PFSK-1 (cell line): ENCODE measurements around the gene SLAMF9.

Experiments used
- FOXP2 ChIP-seq: optimal IDR thresholded peaks from 2 replicates; pipeline ENCODE3; 2011; ENCODE audit warnings: borderline replicate concordance, control low read depth, inconsistent platforms; ENCODE audit not compliant: insufficient read depth; ENCODE audit errors: extremely low read length, extremely low read depth
- POLR2AphosphoS5 ChIP-seq: IDR thresholded peaks from 2 replicates; pipeline ENCODE4 v1.6.1; 2012; ENCODE audit warnings: low read depth, mild to moderate bottlenecking, control low read depth, low read length, moderate library complexity
- SIN3A ChIP-seq: IDR thresholded peaks from 2 replicates; pipeline ENCODE4 v1.6.1; 2012; ENCODE audit warnings: mild to moderate bottlenecking, low read length, moderate library complexity, borderline replicate concordance; ENCODE audit not compliant: insufficient read depth
- TAF1 ChIP-seq: IDR thresholded peaks from 2 replicates; pipeline ENCODE4 v1.6.1; 2012; ENCODE audit warnings: low read length, control low read depth, borderline replicate concordance; ENCODE audit not compliant: insufficient read depth
- TF ChIP-seq, protein P1 (sequence below), 2 experiments: IDR thresholded peaks; 2 replicates each; pipeline versions ENCODE4 v1.6.1 to v1.8.0; 2011 to 2012; ENCODE audit warnings: low read depth in 2 of 2, low read length in 2 of 2, control low read depth in 1 of 2, inconsistent platforms in 1 of 2, mild to moderate bottlenecking in 1 of 2, moderate library complexity in 1 of 2; ENCODE audit not compliant: insufficient read depth in 1 of 2

Gene SLAMF9

DNA sequence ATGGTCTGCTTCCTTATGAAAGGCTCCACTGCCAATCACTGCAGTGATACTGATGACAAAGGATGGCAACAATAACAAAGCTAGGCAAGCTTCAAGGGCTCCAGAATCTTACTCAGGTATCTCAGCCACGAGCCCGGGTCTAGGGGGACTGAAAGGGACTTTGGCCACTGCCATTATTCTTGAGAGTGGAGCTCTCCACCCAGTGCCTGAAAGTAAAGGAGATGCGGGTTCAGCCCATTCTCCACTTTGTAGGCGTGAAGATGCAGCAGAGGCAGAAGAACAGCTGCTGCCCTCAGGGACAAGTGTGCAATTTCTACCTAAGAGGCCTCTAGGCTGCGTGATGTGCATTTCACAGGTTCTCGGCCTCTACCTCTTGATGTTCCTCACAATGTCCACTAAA, 31.4 kb upstream of the SLAMF9 start:
- TF ChIP-seq POLR2AphosphoS5 (no peak), TAF1 (no peak), SIN3A (no peak), FOXP2 (no peak)
- TF ChIP-seq, protein P1, sequence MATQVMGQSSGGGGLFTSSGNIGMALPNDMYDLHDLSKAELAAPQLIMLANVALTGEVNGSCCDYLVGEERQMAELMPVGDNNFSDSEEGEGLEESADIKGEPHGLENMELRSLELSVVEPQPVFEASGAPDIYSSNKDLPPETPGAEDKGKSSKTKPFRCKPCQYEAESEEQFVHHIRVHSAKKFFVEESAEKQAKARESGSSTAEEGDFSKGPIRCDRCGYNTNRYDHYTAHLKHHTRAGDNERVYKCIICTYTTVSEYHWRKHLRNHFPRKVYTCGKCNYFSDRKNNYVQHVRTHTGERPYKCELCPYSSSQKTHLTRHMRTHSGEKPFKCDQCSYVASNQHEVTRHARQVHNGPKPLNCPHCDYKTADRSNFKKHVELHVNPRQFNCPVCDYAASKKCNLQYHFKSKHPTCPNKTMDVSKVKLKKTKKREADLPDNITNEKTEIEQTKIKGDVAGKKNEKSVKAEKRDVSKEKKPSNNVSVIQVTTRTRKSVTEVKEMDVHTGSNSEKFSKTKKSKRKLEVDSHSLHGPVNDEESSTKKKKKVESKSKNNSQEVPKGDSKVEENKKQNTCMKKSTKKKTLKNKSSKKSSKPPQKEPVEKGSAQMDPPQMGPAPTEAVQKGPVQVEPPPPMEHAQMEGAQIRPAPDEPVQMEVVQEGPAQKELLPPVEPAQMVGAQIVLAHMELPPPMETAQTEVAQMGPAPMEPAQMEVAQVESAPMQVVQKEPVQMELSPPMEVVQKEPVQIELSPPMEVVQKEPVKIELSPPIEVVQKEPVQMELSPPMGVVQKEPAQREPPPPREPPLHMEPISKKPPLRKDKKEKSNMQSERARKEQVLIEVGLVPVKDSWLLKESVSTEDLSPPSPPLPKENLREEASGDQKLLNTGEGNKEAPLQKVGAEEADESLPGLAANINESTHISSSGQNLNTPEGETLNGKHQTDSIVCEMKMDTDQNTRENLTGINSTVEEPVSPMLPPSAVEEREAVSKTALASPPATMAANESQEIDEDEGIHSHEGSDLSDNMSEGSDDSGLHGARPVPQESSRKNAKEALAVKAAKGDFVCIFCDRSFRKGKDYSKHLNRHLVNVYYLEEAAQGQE (IDR thresholded peaks at IDR 0.05; ENCODE audit: insufficient read depth in 1 of 2, low read depth in 2 of 2, low read length in 2 of 2): no peak

DNA sequence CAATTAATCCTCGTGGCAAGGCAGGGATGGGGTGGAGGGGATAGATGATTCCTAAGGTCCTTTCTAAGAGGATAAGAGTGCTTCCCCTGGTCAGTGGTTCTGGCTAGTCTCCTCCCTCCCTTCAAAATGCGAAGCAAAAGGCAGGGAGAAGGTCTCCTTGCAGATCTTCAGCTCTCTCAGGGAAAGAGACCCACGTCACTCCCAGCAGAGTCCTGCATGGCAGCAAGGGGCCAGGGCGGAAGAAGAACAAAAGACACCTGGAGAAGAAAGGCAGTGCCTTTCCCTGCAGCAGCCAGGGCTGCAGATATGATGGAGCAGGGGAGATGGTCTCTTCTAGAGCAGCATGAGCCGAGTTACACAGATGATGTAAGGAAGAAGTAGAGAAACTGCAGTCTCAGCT, 29.6 kb upstream of the SLAMF9 start:
- TF ChIP-seq TAF1 (no peak), POLR2AphosphoS5 (no peak), FOXP2 (no peak), SIN3A (no peak)
- TF ChIP-seq, protein P1 (IDR thresholded peaks at IDR 0.05; ENCODE audit: insufficient read depth in 1 of 2, low read depth in 2 of 2, low read length in 2 of 2): no peak

DNA sequence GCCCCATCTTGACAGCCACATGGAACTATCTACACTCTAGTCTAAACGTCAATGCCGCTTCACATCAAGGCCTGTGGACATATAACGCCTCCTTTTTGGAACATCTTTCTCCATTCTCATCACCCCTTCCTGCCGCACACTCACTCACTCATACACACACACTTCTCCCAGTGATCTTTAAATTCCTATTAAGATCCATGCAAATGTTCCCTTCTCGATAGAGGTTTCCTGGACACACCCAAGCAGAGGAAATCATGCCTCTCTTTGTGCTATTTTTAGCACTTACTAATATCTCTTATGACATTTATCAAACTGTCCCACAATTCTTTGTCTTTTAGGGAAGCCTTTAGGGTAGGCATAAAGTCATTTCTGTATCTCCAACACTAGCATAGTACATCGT, 28.2 kb upstream of the SLAMF9 start:
- TF ChIP-seq TAF1 (no peak), POLR2AphosphoS5 (no peak), SIN3A (no peak), FOXP2 (no peak)
- TF ChIP-seq, protein P1 (IDR thresholded peaks at IDR 0.05; ENCODE audit: insufficient read depth in 1 of 2, low read depth in 2 of 2, low read length in 2 of 2): no peak

DNA sequence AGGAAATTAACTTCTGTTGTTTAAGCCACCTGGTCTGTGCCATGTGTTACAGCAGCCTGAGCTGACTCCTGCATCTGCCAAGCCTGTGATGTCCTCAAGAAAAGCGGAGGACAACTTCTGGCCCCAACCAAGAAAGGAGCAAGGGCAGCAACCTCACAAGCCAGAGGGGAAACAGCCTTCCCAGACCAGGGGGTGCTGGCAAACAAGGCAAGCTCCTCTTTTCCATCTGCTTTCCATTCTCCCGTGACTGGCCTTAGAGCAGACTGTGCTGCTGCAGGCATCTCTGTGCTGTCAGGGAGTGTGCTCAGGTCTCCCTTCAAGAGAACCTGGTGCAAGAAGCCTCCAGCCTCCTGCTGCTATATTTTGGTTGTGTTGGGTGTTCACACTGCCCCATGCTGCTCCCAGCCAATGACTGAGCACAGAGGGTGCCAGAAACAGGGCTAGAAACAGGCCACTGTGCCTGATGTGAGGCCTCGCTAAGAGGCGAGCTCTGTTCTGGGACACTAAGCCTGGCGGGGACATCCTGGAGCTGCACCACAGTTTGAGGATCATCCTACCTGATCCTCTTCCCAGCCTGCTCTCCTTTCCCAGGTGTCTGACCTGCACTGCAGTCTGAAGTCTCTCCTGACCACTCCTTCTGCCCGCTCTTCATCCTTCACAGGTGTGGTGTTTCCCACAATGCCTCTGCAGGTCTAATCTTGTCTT, 27.5 kb upstream of the SLAMF9 start:
- TF ChIP-seq TAF1 (no peak), FOXP2 (no peak), POLR2AphosphoS5 (no peak), SIN3A (no peak)
- TF ChIP-seq, protein P1 (IDR thresholded peaks at IDR 0.05; ENCODE audit: insufficient read depth in 1 of 2, low read depth in 2 of 2, low read length in 2 of 2): no peak

DNA sequence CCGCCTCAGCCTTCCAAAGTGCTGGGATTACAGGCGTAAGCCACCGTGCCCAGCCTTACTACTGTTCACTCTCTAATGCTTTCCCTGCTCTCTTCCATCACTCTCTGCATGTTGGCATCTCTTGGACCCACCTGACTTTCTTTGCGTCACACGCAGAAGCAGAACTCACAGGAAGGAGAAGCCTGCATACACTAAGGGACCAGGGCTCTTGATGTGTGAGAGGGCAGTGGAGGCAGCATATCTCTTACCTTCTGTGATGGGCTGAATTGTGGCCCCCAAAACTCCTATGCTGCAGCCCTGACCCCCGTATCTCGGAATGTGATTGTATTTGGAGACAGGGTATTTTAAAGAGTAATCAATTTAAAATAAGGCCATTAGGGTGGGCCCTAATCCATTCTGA, 26.7 kb upstream of the SLAMF9 start:
- TF ChIP-seq POLR2AphosphoS5 (no peak), TAF1 (no peak), FOXP2 (no peak), SIN3A (no peak)
- TF ChIP-seq, protein P1 (IDR thresholded peaks at IDR 0.05; ENCODE audit: insufficient read depth in 1 of 2, low read depth in 2 of 2, low read length in 2 of 2): no peak
